Activated CD8-positive, alpha-beta memory T cell treated with anti-CD3 and anti-CD28 coated beads, Interleukin-2, amount 50 U/mL, for 4 hours (primary cell): Measurements from ENCODE around the gene TMCO4.
"Not testable (repeated sequence)": the region's sequence is repeated elsewhere in the genome, so short reads cannot be mapped to it uniquely, and the experiment has no call there.

Experiments used
- DNase-seq: peaks from one replicate; pipeline ENCODE4 v3.0.0-alpha.2; 2020

The TMCO4 gene

GRCh38 chr1:19654386-19654785 is 145.3 kb downstream of the TMCO4 start:
- no peak for DNase-seq

- DNase-seq, result peak; percentile 54
These were observed 148.5 kb downstream of the TMCO4 start for GRCh38 chr1:19651141-19651737.

DNA sequence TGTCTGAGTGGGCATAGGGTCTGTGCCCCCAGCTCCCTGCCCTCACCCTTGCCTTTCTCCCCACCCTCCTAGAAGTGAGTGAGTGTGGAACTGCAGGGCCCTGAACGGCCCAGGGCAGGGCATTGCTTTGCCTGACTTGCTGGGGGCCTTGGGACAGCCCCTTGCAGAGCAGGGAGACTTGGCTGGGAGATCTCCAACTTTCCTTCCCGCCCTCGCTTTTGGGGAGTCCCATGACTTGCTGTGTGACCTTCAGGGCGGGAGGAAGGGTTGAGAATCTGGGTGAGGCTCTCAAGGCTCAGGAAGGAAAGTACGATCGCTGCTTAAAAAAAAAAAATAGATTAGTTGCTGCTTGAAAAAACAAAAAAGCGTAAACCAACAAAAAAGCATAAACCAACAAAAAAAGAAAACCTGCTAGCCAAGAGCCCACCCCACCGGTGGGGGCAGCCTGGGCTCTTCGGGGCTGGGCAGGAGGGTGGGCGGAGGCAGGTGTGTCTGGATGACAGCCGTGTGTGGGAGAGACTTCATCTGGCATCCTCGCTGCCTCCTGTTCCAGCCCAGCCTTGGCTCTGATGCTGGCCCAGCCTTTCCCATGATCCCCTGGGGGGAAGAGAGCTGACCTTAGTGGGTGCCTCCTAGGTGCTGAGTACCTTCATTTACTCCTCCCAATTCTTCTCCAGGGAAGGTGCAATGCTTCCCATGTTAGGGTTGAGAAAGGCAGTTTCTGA is 149.1 kb downstream of the TMCO4 start:
- no peak for DNase-seq

GRCh38 chr1:19648689-19649088 is 151.0 kb downstream of the TMCO4 start:
- DNase-seq, result no peak

GRCh38 chr1:19648239-19648638 is 151.5 kb downstream of the TMCO4 start:
- no peak for DNase-seq

DNA sequence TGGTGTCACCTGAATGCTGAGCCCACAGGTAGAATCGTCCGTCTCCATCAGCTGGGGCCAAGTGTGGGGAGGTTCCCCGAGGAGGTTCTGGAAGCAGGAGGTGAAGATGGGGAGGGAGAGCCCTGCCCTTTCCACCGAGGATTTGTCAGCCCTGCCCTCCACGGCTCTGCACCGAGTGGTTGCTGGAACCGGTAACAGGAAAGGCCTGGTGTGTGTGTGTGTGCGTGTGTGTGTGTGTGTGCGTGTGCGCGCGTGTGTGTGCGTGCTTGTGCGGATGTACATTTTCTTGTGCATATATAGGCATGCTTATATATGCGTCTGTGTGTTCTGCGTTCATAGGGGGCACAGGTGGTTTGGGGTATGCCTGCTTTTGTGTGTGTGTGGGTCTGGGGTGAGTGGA is 152.1 kb downstream of the TMCO4 start:
- DNase-seq, result no peak

DNA sequence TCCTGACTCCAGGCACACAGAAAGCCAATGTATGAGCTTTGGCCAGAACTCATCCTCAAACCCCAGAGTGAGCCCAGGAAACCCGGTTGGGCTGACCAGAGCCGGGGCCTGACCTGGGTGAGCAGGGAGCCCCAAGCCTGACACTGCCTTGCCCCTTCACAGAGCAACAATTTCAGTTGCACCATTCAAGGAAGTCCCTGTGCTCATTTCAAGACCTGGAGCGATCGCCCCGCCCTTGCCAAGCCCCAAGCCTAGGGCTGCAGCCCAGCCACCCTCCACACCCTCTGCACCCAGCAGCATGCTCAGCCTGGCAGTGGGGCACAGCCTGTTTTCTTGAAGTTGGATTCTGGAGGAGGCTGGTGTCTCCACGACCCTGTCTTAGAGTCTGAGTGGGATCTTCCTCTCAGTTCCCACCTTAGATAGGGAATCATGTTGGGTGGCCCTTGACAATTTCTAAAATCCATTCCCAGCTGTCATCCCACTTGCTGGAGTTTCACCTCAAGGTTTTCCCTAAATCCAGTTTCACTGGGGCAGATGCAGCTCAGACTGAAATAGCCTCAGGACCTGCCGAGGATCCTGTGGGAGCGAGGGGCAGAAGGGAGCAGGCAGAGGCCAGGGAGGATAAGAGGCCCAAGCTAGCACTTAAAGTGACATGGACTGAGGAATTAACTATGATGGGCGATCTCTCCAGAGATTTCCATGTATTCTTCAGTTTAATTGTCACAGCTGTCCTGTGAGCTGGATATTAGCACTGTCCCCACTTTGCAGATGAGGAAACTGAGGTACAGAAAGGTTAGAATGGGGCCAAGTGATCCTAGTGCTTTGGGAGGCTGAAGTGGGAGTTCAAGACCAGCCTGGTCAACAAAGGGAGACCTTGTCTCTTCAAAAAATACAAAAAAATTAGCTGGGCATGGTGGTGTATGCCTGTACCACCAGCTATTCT is 153.1 kb downstream of the TMCO4 start:
- DNase-seq, result no peak

GRCh38 chr1:19645411-19646251 is 154.1 kb downstream of the TMCO4 start:
- DNase-seq, result no peak

GRCh38 chr1:19644681-19645410 is 154.9 kb downstream of the TMCO4 start:
- peak; percentile 49 for DNase-seq

GRCh38 chr1:19644395-19644680 is 155.4 kb downstream of the TMCO4 start:
- DNase-seq, result no peak

DNA sequence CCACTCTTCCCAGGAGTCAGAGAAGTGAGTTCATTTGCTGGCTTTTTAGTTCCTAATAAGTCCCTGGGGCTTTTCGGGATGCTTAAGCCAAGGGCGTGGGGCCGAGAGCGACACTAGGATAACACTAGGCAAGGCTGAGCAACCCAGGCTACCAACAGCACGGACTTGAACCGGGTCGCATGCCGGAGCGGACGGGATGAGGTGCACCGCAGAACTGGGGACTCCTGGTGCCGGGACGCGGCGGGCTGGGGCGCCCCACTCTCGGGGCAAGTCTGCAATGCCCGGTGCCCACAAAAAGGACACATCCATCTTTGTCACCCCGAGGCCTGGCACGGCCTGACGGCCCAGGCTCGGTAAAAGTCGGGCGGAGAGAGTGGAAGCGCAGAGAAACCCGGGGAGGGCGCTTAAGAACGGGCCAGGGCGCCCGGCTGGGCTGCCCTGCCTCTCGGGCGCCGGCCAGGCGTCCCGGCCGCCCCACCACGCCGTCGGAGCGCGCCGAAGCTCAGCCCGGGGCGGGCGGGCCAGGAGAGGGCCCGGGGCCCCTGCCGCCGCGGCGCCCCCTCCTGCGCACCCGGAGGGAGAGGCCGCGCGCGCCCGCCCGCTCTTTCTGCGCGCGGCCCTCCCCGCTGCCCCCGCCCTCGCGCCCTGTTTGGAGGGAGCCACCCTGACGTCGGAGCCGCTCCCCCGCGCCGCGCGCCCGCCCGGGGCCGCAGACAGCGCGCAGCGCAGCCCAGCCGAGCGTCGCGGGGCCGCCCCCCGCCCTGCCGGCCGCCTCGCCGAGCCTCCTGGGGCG is 155.9 kb downstream of the TMCO4 start, which contains the start of gene NBL1:
NBL1 (plus strand) TSS at position 710 of the 793 bp plus-strand sequence. CDS start 10,720 bp downstream, outside the sequence.
- peak; percentile 84 for DNase-seq

GRCh38 chr1:19643121-19643520 is 156.6 kb downstream of the TMCO4 start:
- no peak for DNase-seq

DNA sequence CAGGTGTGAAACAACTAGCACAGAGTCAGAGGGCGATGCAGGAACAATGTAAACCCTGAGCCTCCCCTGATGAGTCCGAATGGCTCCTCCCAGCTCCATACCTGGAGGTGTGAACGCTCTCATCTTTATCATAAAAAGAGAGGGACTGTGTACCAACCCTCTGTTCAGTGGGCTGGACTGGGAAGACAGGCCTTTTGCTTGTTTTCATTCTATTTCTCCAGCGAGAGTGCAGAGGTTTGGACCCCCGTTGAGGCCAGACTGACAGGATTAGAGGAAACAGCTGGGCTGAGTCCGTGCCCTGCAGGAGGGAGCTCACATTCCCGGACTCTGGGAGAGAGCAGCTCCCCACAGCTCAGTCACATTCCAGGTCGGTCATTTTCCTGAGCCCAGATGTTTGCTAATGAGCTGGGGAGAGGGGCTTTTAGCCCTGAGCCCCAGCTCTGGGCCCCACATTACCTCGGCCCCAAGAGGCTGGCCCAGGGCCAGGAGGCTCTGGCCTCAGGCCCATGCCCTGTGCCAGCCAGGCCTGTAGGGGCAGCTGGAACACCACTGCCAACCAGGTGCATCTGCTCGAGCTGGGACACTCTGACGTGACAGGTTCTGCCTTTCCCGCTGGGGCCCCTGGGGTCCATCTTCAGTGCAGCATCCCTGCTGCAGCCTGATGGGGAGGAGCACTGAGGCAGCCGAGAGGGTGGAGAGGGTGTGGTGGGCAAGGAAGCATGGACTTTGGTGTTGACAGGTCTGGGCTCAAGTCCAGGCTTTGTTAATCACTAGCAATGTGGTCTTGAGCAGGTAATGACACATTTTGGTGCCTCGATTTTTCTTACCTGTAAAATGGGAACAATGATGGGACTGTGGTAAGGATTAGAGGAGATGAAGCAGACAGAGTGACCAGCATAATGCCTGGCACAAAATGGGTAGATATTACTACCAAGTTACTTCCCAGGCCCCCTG is 159.1 kb downstream of the TMCO4 start:
- DNase-seq, result no peak

DNA sequence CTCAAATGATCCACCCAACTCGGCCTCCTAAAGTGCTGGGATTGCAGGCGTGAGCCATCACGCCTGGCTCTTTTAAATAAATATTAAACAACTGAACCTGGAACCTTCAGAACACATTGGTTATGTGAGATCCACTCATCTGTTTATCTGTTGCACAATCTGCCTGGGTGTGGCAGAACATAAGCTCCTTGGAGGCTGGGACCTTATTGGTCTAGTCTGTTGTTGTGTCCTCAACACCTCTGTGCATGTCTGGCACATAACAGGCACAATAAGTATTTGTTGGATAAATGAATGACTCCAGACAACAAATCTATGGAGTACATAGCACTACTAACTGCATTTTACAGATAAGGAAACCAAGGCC is 159.7 kb downstream of the TMCO4 start:
- DNase-seq, result no peak

DNA sequence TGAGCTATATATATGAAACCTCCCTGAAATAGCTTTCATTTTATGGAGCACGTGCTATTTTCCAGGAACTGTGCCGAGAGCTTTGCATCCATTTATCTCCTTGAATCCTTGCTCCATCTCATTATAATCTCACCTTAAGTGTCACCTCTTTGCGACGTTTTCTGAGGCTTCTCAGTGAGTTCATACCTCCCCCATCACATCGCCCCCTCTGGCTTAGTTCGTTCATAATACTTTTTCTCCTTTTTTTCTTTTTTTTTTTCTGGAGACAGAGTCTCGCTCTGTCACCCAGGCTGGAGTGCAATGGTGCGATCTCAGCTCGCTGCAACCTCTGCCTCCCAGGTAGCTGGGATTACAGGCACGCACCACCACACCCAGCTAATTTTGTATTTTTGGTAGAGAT is 160.5 kb downstream of the TMCO4 start:
- not testable (repeated sequence) for DNase-seq

DNA sequence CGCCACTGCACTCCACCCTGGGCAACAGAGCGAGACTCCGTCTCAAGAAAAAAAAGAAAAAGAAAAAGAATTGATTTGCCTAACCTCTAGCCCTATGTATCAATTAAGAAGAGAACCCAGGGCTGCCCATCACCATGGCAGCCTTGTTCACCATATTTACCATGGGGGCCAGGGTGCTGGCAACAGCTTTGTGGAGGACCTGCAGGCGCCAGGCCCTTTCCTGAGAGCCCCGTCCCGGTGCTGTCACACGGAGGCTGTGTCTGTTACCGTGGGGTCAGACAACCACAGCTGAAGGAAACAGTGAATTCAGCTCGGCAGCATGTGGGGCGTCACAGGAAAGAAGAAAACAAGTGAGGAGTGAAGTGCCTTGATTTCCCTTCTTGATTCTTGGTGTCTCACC is 162.1 kb downstream of the TMCO4 start:
- no peak for DNase-seq

DNA sequence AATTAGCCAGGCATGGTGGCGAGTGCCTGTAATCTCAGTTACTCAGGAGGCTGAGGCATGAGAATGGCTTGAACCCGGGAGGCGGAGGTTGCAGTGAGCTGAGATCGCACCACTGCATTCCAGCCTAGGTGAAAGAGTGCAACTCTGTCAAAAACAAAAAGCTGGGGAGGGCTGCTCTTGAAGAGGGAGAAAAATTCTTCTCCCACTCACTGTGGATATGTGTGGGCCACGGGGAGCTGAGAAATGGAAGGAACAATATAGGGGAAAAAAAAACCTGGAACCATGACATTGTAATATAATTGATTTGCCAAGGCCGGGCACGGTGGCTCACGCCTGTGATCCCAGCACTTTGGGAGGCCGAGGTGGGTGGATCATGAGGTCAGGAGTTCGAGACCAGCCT is 163.0 kb downstream of the TMCO4 start:
- not testable (repeated sequence) for DNase-seq

- DNase-seq, result no peak
These were observed 163.7 kb downstream of the TMCO4 start for GRCh38 chr1:19636065-19636464.

GRCh38 chr1:19635646-19636045 is 164.1 kb downstream of the TMCO4 start:
- no peak for DNase-seq

GRCh38 chr1:19635064-19635463 is 164.7 kb downstream of the TMCO4 start:
- not testable (repeated sequence) for DNase-seq
